Endothelial cell of umbilical vein (primary cell): ENCODE measurements around the gene SRP14. TPM values are rescaled to one million over a fixed set of nuclear protein-coding genes. Genes with fewer than 3 reads are reported as not detected.

Experiments used
- BruUV-seq: library from RNA; stranded (reverse); fragments of 400-500 nt; replicated peaks from 2 replicates; lab custom pipeline; 2021; lab: Mats Ljungman, UMichigan
- CTCF ChIA-PET: fragments of 300-600, 350-600 bp; sonication (Branson Sonifier 250); formaldehyde crosslinking; loops from one replicate; lab custom pipeline; 2021; ENCODE audit warnings: antibody characterized with exemption, inconsistent platforms; lab: Charles Lee
- POLR2A ChIA-PET: fragments of 300-600, 350-600 bp; sonication (Branson Sonifier 250); formaldehyde crosslinking; loops from one replicate; lab custom pipeline; 2021; ENCODE audit warnings: antibody characterized with exemption, inconsistent platforms; lab: Charles Lee
- DNase-seq: peaks from one replicate; pipeline ENCODE4 v3.0.0-alpha.2; 2011; ENCODE audit warnings: low read depth, low spot score
- FAIRE-seq: peaks from 2 replicates; lab custom pipeline; 2011; peaks lifted over from hg19 to GRCh38; lab: Jason Lieb, UNC
- H2AFZ ChIP-seq: 2 replicates; pipeline ENCODE4 v1.6.0; 2012; ENCODE audit warnings: low read depth, low read length, control low read depth, inconsistent platforms
- H3K27ac ChIP-seq: 2 replicates; pipeline ENCODE4 v1.5.1; 2011; ENCODE audit warnings: low read depth, mild to moderate bottlenecking, control low read depth, low read length, moderate library complexity; ENCODE audit not compliant: insufficient read depth
- H3K27me3 ChIP-seq, 2 experiments: 2 replicates each; pipeline versions ENCODE4 v1.6.0 to v1.6.1; 2011; ENCODE audit warnings: low read length in 2 of 2, mixed read lengths in 1 of 2; ENCODE audit not compliant: control insufficient read depth in 2 of 2, insufficient read depth in 2 of 2
- H3K36me3 ChIP-seq, 2 experiments: 2 replicates in 1 of 2; 3 replicates in 1 of 2; pipeline ENCODE4 v1.5.1; 2011; ENCODE audit warnings: low read length in 2 of 2, mild to moderate bottlenecking in 1 of 2, moderate library complexity in 1 of 2; ENCODE audit not compliant: control insufficient read depth in 2 of 2, insufficient read depth in 2 of 2; ENCODE audit errors: extremely low read depth in 1 of 2
- H3K4me1 ChIP-seq: 3 replicates; pipeline ENCODE4 v1.5.1; 2011; ENCODE audit warnings: mild to moderate bottlenecking, low read length; ENCODE audit not compliant: control insufficient read depth, insufficient read depth; ENCODE audit errors: extremely low read depth
- H3K4me2 ChIP-seq: 2 replicates; pipeline ENCODE4 v1.6.1; 2011; ENCODE audit warnings: low read length, control low read depth, mixed read lengths; ENCODE audit not compliant: insufficient read depth
- H3K4me3 ChIP-seq, 3 experiments: fragments of 200-600 bp in 1 of 3; sonication (generic), shearing (Covaris generic) in 1 of 3; replicated peaks in 1 of 3; 2 replicates each; pipeline ENCODE4 v1.5.1; 2011 to 2016; ENCODE audit warnings: control low read depth in 3 of 3, low read length in 3 of 3, mild to moderate bottlenecking in 2 of 3, inconsistent platforms in 1 of 3, low read depth in 1 of 3, moderate library complexity in 1 of 3; ENCODE audit not compliant: insufficient read depth in 1 of 3
- H3K79me2 ChIP-seq: 2 replicates; pipeline ENCODE4 v1.6.0; 2012; ENCODE audit warnings: low read length, inconsistent platforms; ENCODE audit not compliant: control insufficient read depth, insufficient read depth
- H3K9ac ChIP-seq: replicated peaks from 2 replicates; pipeline ENCODE3; 2011; ENCODE audit warnings: low read length, control low read depth; ENCODE audit not compliant: insufficient read depth; ENCODE audit errors: extremely low read depth
- H3K9me1 ChIP-seq: replicated peaks from 3 replicates; pipeline ENCODE4 v1.6.0; 2011; ENCODE audit warnings: mild to moderate bottlenecking, low read length; ENCODE audit not compliant: control insufficient read depth, insufficient read depth; ENCODE audit errors: extremely low read depth
- H3K9me3 ChIP-seq: replicated peaks from 2 replicates; pipeline ENCODE4 v1.5.1; 2012; ENCODE audit warnings: low read length, inconsistent platforms; ENCODE audit not compliant: control insufficient read depth, insufficient read depth
- H4K20me1 ChIP-seq: replicated peaks from 2 replicates; pipeline ENCODE3; 2011; ENCODE audit warnings: mild to moderate bottlenecking, low read length; ENCODE audit not compliant: control insufficient read depth, insufficient read depth; ENCODE audit errors: extremely low read depth
- CTCF ChIP-seq, 2 donors: IDR thresholded peaks; 1 replicate in 1 of 2; 2 replicates in 1 of 2; pipeline ENCODE4 v1.5.1; 2011; ENCODE audit warnings: low read length in 2 of 2, mild to moderate bottlenecking in 2 of 2, moderate library complexity in 2 of 2, control low read depth in 1 of 2, inconsistent platforms in 1 of 2, low read depth in 1 of 2; ENCODE audit not compliant: insufficient read depth in 1 of 2; ENCODE audit errors: extremely low read depth in 1 of 2
- EZH2 ChIP-seq: IDR thresholded peaks from 2 replicates; pipeline ENCODE4 v1.6.1; 2012; ENCODE audit warnings: borderline replicate concordance, low read depth, mild to moderate bottlenecking, moderate library complexity, low read length, inconsistent platforms; ENCODE audit not compliant: severe bottlenecking
- FOS ChIP-seq: IDR thresholded peaks from 2 replicates; pipeline ENCODE4 v1.6.1; 2011; ENCODE audit warnings: mild to moderate bottlenecking, low read length, moderate library complexity, borderline replicate concordance; ENCODE audit not compliant: insufficient read depth
- GATA2 ChIP-seq: IDR thresholded peaks from 2 replicates; pipeline ENCODE4 v1.7.0; 2011; ENCODE audit warnings: low read depth, mild to moderate bottlenecking, moderate library complexity, mixed read lengths, low read length; ENCODE audit not compliant: insufficient read length, insufficient read depth
- JUN ChIP-seq: IDR thresholded peaks from 2 replicates; pipeline ENCODE4 v1.6.1; 2011; ENCODE audit warnings: borderline replicate concordance, low read depth; ENCODE audit not compliant: insufficient read length, insufficient read depth
- MYC ChIP-seq: IDR thresholded peaks from one replicate; pipeline ENCODE4 v1.6.1; 2011; ENCODE audit warnings: mild to moderate bottlenecking, low read depth, low read length
- POLR2A ChIP-seq: IDR thresholded peaks from 2 replicates; pipeline ENCODE4 v1.6.1; 2012; ENCODE audit warnings: low read depth, mild to moderate bottlenecking, control low read depth, low read length
- POLR2AphosphoS5 ChIP-seq: IDR thresholded peaks from 2 replicates; pipeline ENCODE4 v1.6.1; 2012; ENCODE audit warnings: low read depth, mild to moderate bottlenecking, control low read depth, low read length, moderate library complexity; ENCODE audit not compliant: insufficient read depth
- dilution Hi-C: fragments of 300-500 bp; cut with MboI; formaldehyde crosslinking; loops from one replicate; pipeline ENCODE4 v1.15.0; 2019; ENCODE audit warnings: low sequenced_read_pairs; ENCODE audit not compliant: extremely low pct_ligation_motif_present
- intact Hi-C: fragments of 100-400 bp; cut with micrococcal nuclease; formaldehyde crosslinking; loops from one replicate; pipeline ENCODE4 v1.10.0; 2022
- polyA plus RNA-seq, 4 experiments: library from polyadenylated mRNA; depleted of rRNA in 3 of 4; stranded (reverse) in 3 of 4; unstranded in 1 of 4; fragments of >200 nt; gene quantifications; 2 replicates each; pipeline versions ENCODE4 v1.2.1 to v1.2.3, GENCODE V29; 2011 to 2012; ENCODE audit warnings: missing spikeins in 1 of 4
- total RNA-seq: library from RNA; stranded (reverse); gene quantifications from 2 replicates; pipeline ENCODE4 v1.2.3, GENCODE V29; 2021
- TF ChIP-seq, protein P1 (sequence below): IDR thresholded peaks from 2 replicates; pipeline ENCODE4 v1.6.1; 2011; ENCODE audit not compliant: insufficient read depth, insufficient read length

Gene SRP14
- total and polyA plus RNA-seq, 2 donors (not counting 3 experiments of a cell fraction or from before 2014, with no cell fraction given), result 220 to 330 TPM

- no peak overlapping the region for H3K27ac ChIP-seq
- H3K4me2 ChIP-seq, result no peak overlapping the region
- DNase-seq (no peak), FAIRE-seq (no peak)
- H4K20me1 ChIP-seq, result no peaks in the 10 kb centered on the region
- no peaks in the 10 kb centered on the region for H3K9me1 ChIP-seq
- no peaks in the 10 kb centered on the region for H3K9me3 ChIP-seq
- no peak overlapping the region for H2AFZ ChIP-seq
- H3K36me3 ChIP-seq, result peaks cover 8 to 14% of the 10 kb centered on the region in 2 experiments
- TF ChIP-seq GATA2, result no peak
- no peak for TF ChIP-seq FOS
- no peak for TF ChIP-seq CTCF (IDR thresholded peaks at IDR 0.05; ENCODE audit: extremely low read depth in 1 of 2, insufficient read depth in 1 of 2, low read depth in 1 of 2, low read length in 2 of 2)
- TF ChIP-seq EZH2, result no peak
- TF ChIP-seq POLR2A, result no peak
- no peak for TF ChIP-seq JUN
- no peak for TF ChIP-seq POLR2AphosphoS5
- no peak for TF ChIP-seq MYC
- TF ChIP-seq, protein P1, sequence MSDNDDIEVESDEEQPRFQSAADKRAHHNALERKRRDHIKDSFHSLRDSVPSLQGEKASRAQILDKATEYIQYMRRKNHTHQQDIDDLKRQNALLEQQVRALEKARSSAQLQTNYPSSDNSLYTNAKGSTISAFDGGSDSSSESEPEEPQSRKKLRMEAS, result no peak
- ChIA-PET CTCF (interaction anchor here (1.0 to 1.7 kb wide), 5 partner anchors 9 to 184 kb away, joined by 3 to 6 read pairs (median 4); no protein-coding TSS in a partner anchor), POLR2A (no interaction called here)
- H3K4me1 ChIP-seq, result peaks cover 3% of the 10 kb centered on the region
- no TSS peak for BruUV-seq
- H3K27me3 ChIP-seq, result no peaks in the 10 kb centered on the region
- no peak overlapping the region for H3K9ac ChIP-seq
- H3K4me3 ChIP-seq, result no peak overlapping the region
- no peaks in the 10 kb centered on the region for H3K79me2 ChIP-seq
- intact Hi-C loops, result no loop called here
- dilution Hi-C loops, result no loop called here
Observed at GRCh38 chr15:40002295-40002694, 36.7 kb downstream of the SRP14 start.
